ENCODE results near the gene EIPR1.

GRCh38 chr2:3317871-3318590 lies 59.6 kb downstream of the EIPR1 start:
- TF ChIP-seq POLR2A (IDR thresholded peaks at IDR 0.05; ENCODE audit: low read depth, low read length) (no peak), TAF1 (IDR thresholded peaks at IDR 0.05; ENCODE audit: borderline replicate concordance, low read depth, low read length) (no peak), POLR2AphosphoS5 (IDR thresholded peaks at IDR 0.05; ENCODE audit: low read depth, low read length) (no peak)
